Activated CD4-positive, alpha-beta T cell treated with anti-CD3 and anti-CD28 coated beads, Interleukin-2, amount 50 U/mL, for 24 hours (primary cell): ENCODE data around the gene NUDT4.
A peak's percentile ranks its signal among the peaks of the same experiment; 100 is the strongest.
"Not testable (repeated sequence)": the region's sequence is repeated elsewhere in the genome, so short reads cannot be mapped to it uniquely, and the experiment has no call there.

Experiments
- DNase-seq, 2 donors: peaks; one replicate each; pipeline ENCODE4 v3.0.0-alpha.2; 2020; ENCODE audit warnings: low read depth in 1 of 2, low spot score in 1 of 2

The NUDT4 gene

GRCh38 chr12:93427779-93428564 is 50.2 kb downstream of the NUDT4 start:
- DNase-seq = no peak

GRCh38 chr12:93429448-93429847 is 51.7 kb downstream of the NUDT4 start:
- DNase-seq = no peak

- DNase-seq = no peak
Measured at GRCh38 chr12:93429852-93430251, 52.1 kb downstream of the NUDT4 start.

- no peak for DNase-seq
Measured at GRCh38 chr12:93430280-93430679, 52.6 kb downstream of the NUDT4 start.

GRCh38 chr12:93432031-93432430 is 54.3 kb downstream of the NUDT4 start:
- not testable (repeated sequence) for DNase-seq

GRCh38 chr12:93434256-93434865 is 56.6 kb downstream of the NUDT4 start:
- DNase-seq = no peak

GRCh38 chr12:93438266-93439050 is 60.7 kb downstream of the NUDT4 start:
- no peak for DNase-seq

- no peak for DNase-seq
Measured at GRCh38 chr12:93440043-93440835, 62.5 kb downstream of the NUDT4 start.

- DNase-seq = peak in 1 of 2 donors; percentile 9
Measured at GRCh38 chr12:93441081-93441616, 63.4 kb downstream of the NUDT4 start.

GRCh38 chr12:93441617-93442410 is 64.1 kb downstream of the NUDT4 start, which contains the start of gene UBE2N:
UBE2N (minus strand) TSS chr12:93441947; CDS start chr12:93441884, 63 bp downstream.
- peak; percentile 92 to 95 for DNase-seq

- no peak for DNase-seq
Measured at GRCh38 chr12:93442411-93443340, 65.0 kb downstream of the NUDT4 start.

GRCh38 chr12:93443576-93443975 is 65.9 kb downstream of the NUDT4 start:
- DNase-seq = no peak

- no peak for DNase-seq
Measured at GRCh38 chr12:93447555-93448290, 70.0 kb downstream of the NUDT4 start.

GRCh38 chr12:93448796-93449195 is 71.1 kb downstream of the NUDT4 start:
- DNase-seq = no peak

- DNase-seq = no peak
Measured at GRCh38 chr12:93449277-93449676, 71.6 kb downstream of the NUDT4 start.

GRCh38 chr12:93451423-93452158 is 73.9 kb downstream of the NUDT4 start:
- DNase-seq = no peak

- no peak for DNase-seq
Measured at GRCh38 chr12:93453633-93454032, 75.9 kb downstream of the NUDT4 start.
